ENCODE data around the gene HPCAL1. TPM values are rescaled to one million over a fixed set of nuclear protein-coding genes. Genes with fewer than 3 reads are reported as not detected.

Gene HPCAL1
- total RNA-seq, 1 donor from 2014 or later = 3.7 TPM

GRCh38 chr2:10353931-10354330 is 51.2 kb downstream of the HPCAL1 start:
- H3K36me3 ChIP-seq = no peaks in the 10 kb centered on the region
- Mint-ChIP-seq H3K4me3 (no peak overlapping the region), H3K27ac (no peak overlapping the region), H3K4me1 (peaks cover 26% of the 10 kb centered on the region), H3K36me3 (peaks cover 2% of the 10 kb centered on the region), H3K27me3 (ENCODE audit: insufficient read depth, low read depth) (peaks cover 8% of the 10 kb centered on the region), H3K9me3 (no peaks in the 10 kb centered on the region)
- no peak overlapping the region for H3K9ac ChIP-seq
- no peaks in the 10 kb centered on the region for H3K27me3 ChIP-seq
- H3K4me2 ChIP-seq = no peak overlapping the region
- H2AFZ ChIP-seq (replicated peaks) = no peak overlapping the region
- H4K20me1 ChIP-seq (ENCODE audit: low read depth) = no peaks in the 10 kb centered on the region
- H3K4me1 ChIP-seq = no peaks in the 10 kb centered on the region
- no peak for DNase-seq (ENCODE audit: low spot score)
- H3K79me2 ChIP-seq (ENCODE audit: low read depth) = no peaks in the 10 kb centered on the region
- no peaks in the 10 kb centered on the region for H3K9me3 ChIP-seq (ENCODE audit: low read depth)
- TF ChIP-seq EZH2phosphoT487 (IDR thresholded peaks at IDR 0.05) (no peak), CTCF (IDR thresholded peaks at IDR 0.05) (no peak), EZH2 (IDR thresholded peaks at IDR 0.05) (no peak)
- H3F3A ChIP-seq (ENCODE audit: low read depth) = no peaks in the 10 kb centered on the region
- H3K4me3 ChIP-seq = no peak overlapping the region
- no peak overlapping the region for H3K27ac ChIP-seq

GRCh38 chr2:10354399-10354798 is 51.7 kb downstream of the HPCAL1 start:
- no peak for DNase-seq (ENCODE audit: low spot score)
- Mint-ChIP-seq H3K27me3 (ENCODE audit: insufficient read depth, low read depth) (peaks cover 8% of the 10 kb centered on the region), H3K36me3 (peaks cover 2% of the 10 kb centered on the region), H3K27ac (peak overlapping the region; percentile 22), H3K4me1 (peaks cover 26% of the 10 kb centered on the region), H3K9me3 (no peaks in the 10 kb centered on the region), H3K4me3 (no peak overlapping the region)
- H3K9me3 ChIP-seq (ENCODE audit: low read depth) = no peaks in the 10 kb centered on the region
- H2AFZ ChIP-seq (replicated peaks) = no peak overlapping the region
- H3K79me2 ChIP-seq (ENCODE audit: low read depth) = no peaks in the 10 kb centered on the region
- H3F3A ChIP-seq (ENCODE audit: low read depth) = no peaks in the 10 kb centered on the region
- H3K4me1 ChIP-seq = no peaks in the 10 kb centered on the region
- H4K20me1 ChIP-seq (ENCODE audit: low read depth) = no peaks in the 10 kb centered on the region
- TF ChIP-seq EZH2phosphoT487 (IDR thresholded peaks at IDR 0.05) = no peak
- TF ChIP-seq CTCF (IDR thresholded peaks at IDR 0.05) = no peak
- no peak for TF ChIP-seq EZH2 (IDR thresholded peaks at IDR 0.05)
- no peak overlapping the region for H3K4me3 ChIP-seq
- H3K9ac ChIP-seq = no peak overlapping the region
- no peaks in the 10 kb centered on the region for H3K36me3 ChIP-seq
- no peak overlapping the region for H3K27ac ChIP-seq
- no peaks in the 10 kb centered on the region for H3K27me3 ChIP-seq
- no peak overlapping the region for H3K4me2 ChIP-seq

- peaks cover 2% of the 10 kb centered on the region for H3K36me3 Mint-ChIP-seq
- H3K27me3 Mint-ChIP-seq (ENCODE audit: insufficient read depth, low read depth) = peaks cover 8% of the 10 kb centered on the region
- H3K27me3 ChIP-seq = no peaks in the 10 kb centered on the region
- no peaks in the 10 kb centered on the region for H3K9me3 Mint-ChIP-seq
- no peak overlapping the region for H3K27ac ChIP-seq
- H3K27ac Mint-ChIP-seq = peak overlapping the region; percentile 36
- H3K4me1 Mint-ChIP-seq = peaks cover 27% of the 10 kb centered on the region
- no peaks in the 10 kb centered on the region for H3K9me3 ChIP-seq (ENCODE audit: low read depth)
- TF ChIP-seq CTCF (IDR thresholded peaks at IDR 0.05) = no peak
- TF ChIP-seq EZH2 (IDR thresholded peaks at IDR 0.05) = no peak
- TF ChIP-seq EZH2phosphoT487 (IDR thresholded peaks at IDR 0.05) = no peak
- no peaks in the 10 kb centered on the region for H4K20me1 ChIP-seq (ENCODE audit: low read depth)
- no peaks in the 10 kb centered on the region for H3K36me3 ChIP-seq
- no peak overlapping the region for H3K4me2 ChIP-seq
- H3K4me1 ChIP-seq = peaks cover under 1% of the 10 kb centered on the region
- no peak for DNase-seq (ENCODE audit: low spot score)
- H3K4me3 ChIP-seq = no peak overlapping the region
- no peaks in the 10 kb centered on the region for H3K79me2 ChIP-seq (ENCODE audit: low read depth)
- H3K9ac ChIP-seq = no peak overlapping the region
- no peak overlapping the region for H2AFZ ChIP-seq (replicated peaks)
- no peaks in the 10 kb centered on the region for H3F3A ChIP-seq (ENCODE audit: low read depth)
- H3K4me3 Mint-ChIP-seq = no peak overlapping the region
Measured at GRCh38 chr2:10355471-10356438, 53.1 kb downstream of the HPCAL1 start.

All from neural progenitor cell (in vitro differentiated cells).